ENCODE data around the gene POU5F1. TPM values are rescaled to one million over a fixed set of nuclear protein-coding genes. Genes with fewer than 3 reads are reported as not detected.
A peak's percentile ranks its signal among the peaks of the same experiment; 100 is the strongest.

Gene POU5F1
- total RNA-seq, 1 donor from 2014 or later: 0.69 TPM

DNA sequence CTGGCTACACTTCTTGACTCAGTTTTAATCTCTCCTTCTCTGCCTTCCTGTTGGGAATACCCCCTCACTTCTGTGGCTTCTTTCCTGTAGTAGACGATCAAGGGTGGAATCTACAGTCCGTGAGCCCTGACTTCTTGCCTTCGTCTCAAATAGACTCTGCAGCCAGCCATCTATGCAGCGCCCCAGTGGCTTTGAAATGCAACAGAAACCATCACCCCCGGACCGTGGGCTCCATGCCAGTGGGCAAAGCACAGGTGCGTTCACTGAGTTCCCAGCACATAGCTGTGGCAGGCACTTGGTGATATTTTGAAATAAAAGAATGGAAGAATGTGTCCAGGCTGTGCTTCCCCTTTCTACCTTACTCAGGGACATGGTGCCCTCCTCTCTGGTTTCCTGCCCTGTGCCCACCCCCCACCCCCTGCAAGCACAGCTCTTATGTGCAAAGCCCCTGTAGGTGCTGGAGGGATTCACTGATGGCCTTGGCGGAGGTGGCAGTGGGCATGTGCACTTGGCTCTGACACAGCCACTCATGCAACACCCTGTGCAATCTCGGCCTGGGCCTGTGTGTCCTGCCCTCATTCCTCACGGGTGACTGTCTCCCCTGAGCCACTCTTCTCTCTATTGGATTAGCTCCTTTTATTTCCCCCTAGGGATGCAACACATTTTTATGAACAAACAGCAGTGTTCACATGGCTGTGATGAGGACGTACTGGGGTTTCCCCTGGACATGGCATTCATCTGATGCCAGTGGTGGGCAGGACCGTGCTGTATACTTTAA lies 44.7 kb downstream of the POU5F1 start:
- Histone ChIP-seq H3K9me3 (replicated peaks) (no peaks in the 10 kb centered on the region), H3K27ac (replicated peaks) (peak overlapping the region; percentile 72), H3K4me3 (no peak overlapping the region), H3K27me3 (ENCODE audit: low read depth) (no peaks in the 10 kb centered on the region), H3K36me3 (no peaks in the 10 kb centered on the region), H3K4me1 (peaks cover 46% of the 10 kb centered on the region)
- TF ChIP-seq, protein P1, sequence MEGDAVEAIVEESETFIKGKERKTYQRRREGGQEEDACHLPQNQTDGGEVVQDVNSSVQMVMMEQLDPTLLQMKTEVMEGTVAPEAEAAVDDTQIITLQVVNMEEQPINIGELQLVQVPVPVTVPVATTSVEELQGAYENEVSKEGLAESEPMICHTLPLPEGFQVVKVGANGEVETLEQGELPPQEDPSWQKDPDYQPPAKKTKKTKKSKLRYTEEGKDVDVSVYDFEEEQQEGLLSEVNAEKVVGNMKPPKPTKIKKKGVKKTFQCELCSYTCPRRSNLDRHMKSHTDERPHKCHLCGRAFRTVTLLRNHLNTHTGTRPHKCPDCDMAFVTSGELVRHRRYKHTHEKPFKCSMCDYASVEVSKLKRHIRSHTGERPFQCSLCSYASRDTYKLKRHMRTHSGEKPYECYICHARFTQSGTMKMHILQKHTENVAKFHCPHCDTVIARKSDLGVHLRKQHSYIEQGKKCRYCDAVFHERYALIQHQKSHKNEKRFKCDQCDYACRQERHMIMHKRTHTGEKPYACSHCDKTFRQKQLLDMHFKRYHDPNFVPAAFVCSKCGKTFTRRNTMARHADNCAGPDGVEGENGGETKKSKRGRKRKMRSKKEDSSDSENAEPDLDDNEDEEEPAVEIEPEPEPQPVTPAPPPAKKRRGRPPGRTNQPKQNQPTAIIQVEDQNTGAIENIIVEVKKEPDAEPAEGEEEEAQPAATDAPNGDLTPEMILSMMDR (IDR thresholded peaks at IDR 0.05; ENCODE audit: borderline replicate concordance): no peak
- intact Hi-C loops (cut with micrococcal nuclease): no loop called here
- peak; percentile 36 for DNase-seq

DNA sequence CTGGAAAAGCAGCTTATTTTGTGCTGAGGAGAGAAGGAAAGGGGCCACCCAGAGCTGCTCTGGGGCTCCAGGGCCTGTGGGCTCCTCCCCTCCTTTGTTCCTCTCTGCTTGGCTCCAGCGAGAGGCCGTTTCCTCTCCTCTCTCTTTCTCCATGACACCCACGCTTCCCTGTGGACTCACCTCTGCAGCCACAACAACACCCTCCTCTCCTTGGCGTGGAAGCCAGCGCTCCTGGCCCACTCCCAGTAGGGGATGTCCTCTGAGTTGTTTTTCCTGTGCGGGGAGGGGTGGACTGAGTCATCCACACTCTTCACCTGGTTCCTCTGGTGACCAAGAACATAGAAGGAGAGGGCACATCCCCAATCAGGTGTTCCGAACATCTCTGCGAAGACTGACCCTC lies 45.3 kb downstream of the POU5F1 start:
- Histone ChIP-seq H3K27me3 (ENCODE audit: low read depth) (no peaks in the 10 kb centered on the region), H3K27ac (replicated peaks) (peak overlapping the region; percentile 72), H3K36me3 (no peaks in the 10 kb centered on the region), H3K9me3 (replicated peaks) (no peaks in the 10 kb centered on the region), H3K4me1 (peaks cover 46% of the 10 kb centered on the region), H3K4me3 (no peak overlapping the region)
- TF ChIP-seq, protein P1 (IDR thresholded peaks at IDR 0.05; ENCODE audit: borderline replicate concordance): no peak
- intact Hi-C loops (cut with micrococcal nuclease): no loop called here
- peak; percentile 44 for DNase-seq

DNA sequence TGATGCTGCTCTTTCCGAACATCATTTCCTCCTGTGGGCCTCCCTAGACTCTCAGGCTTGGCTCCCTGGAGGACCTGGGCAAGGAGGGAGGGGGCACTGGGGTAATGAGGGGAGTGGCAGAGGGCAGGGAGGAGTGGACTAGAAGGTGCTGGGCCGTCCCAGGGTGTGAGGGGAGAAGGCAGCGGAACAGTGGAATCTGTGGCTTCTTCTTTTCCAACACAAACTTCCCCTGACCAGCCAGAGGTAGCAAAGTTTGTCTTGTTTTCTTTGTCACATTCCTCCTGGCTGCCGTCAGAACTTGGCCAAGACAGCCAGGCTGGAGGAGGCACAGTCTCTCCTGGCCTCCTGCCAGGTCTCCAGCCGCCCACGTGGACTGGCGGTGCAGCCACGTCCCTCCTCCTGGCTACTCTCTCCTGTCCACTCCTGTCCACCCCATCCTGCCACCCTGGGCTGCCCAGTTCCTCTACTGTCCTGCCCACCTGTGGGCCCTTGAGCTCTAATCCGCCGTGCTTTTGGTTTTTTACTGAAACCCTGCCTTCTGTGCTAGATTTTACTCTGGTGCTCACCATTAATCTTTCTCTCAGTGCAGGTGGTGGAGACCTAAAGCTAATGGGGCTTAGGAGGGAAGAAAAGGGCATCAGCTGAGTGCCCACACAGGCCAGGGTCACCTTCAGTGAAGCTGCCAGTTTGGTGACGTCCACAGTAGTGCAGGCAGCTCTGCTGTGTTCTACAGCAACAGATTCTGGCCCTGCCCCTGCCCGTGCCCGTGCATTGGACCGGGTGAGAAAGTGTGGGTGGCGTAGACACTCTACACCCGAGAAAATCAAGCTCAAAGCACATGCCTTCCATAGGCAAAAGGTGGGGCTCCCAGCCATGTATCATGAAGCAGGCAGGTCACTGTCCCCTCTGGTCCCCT lies 47.4 kb downstream of the POU5F1 start:
- Histone ChIP-seq H3K9me3 (replicated peaks) (no peaks in the 10 kb centered on the region), H3K27me3 (ENCODE audit: low read depth) (no peaks in the 10 kb centered on the region), H3K4me1 (peaks cover 49% of the 10 kb centered on the region), H3K27ac (replicated peaks) (peak overlapping the region; percentile 85), H3K36me3 (no peaks in the 10 kb centered on the region), H3K4me3 (no peak overlapping the region)
- peak; percentile 54 for DNase-seq
- TF ChIP-seq, protein P1 (IDR thresholded peaks at IDR 0.05; ENCODE audit: borderline replicate concordance): no peak
- intact Hi-C loops (cut with micrococcal nuclease): no loop called here

DNA sequence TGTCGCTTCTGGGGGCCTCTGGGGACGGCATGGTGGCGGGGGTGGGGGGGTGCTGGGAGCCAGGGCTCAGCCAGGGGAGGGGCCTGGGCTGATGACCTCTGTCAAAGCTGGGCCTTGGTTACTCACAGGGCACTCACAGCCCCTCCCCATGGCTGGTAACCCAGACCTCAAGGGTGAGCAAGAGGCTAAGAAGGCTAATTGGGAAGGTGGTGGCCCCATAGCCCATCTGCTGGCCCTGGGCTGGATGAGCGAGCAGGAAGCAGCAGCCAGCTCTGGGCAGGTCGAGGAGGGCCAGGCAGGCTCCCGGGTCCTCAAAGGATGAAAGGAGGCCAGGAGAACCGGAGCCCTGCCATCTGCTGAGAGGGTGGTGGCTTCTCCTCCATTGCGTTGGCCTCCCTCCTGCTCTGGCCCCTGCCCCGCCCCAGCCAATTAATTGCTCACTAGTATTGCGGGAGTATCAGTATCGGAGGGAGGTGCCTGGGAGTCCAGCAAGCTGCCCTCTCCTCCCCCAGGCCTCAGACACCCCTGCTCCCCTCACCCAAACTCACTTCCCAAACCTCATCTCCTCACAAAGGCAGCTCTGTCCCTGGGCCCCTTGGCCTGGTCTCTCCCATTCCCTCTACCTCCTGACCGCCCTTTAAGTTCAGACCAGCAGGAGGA lies 49.2 kb downstream of the POU5F1 start:
- DNase-seq: no peak
- Histone ChIP-seq H3K9me3 (replicated peaks) (no peaks in the 10 kb centered on the region), H3K4me3 (no peak overlapping the region), H3K36me3 (no peaks in the 10 kb centered on the region), H3K27ac (replicated peaks) (no peak overlapping the region), H3K27me3 (ENCODE audit: low read depth) (no peaks in the 10 kb centered on the region), H3K4me1 (peaks cover 53% of the 10 kb centered on the region)
- intact Hi-C loops (cut with micrococcal nuclease): no loop called here
- TF ChIP-seq, protein P1 (IDR thresholded peaks at IDR 0.05; ENCODE audit: borderline replicate concordance): no peak

DNA sequence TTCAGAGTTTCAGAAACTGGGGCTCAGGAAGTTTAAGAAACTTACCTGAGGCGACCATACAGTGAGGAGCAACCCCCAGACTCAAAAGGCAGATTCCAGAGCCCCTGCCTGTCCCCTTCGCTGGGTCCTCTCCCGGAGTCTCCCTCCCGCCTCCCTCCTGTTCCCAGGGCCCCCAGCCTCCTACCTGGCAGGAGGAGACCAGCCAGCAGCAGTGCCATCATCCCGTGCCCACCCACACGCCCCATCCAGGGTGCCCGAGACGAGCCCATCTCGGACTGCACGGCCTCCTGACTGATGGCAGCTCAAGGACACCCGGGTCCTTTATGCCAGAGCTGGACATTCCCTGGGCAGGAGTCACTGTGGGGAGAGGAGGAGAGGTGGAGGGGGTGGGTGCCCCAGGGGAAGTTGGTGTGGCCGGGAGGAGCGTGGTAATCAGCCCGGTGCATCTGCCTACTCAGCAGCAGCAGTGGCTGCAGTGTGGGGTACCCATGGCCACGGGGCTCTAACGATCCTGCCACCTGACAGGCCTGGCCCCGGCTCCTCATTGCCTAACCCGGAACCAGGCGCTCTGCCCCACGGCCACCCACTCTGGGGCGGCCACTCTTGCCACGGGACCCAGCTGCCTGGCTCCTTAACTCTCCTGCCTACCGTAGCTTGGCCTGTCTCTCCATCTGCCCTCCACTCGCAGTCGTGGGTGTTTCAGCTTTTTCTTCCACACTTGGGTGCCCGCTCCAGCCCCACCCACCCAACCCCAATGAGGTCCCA lies 50.1 kb downstream of the POU5F1 start, which contains the start of gene CDSN:
Gene CDSN (minus strand): TSS at position 296 of the 765 bp plus-strand sequence. CDS start 27 bp downstream, at position 269.
- Histone ChIP-seq H3K9me3 (replicated peaks) (no peaks in the 10 kb centered on the region), H3K36me3 (no peaks in the 10 kb centered on the region), H3K4me1 (peaks cover 53% of the 10 kb centered on the region), H3K27ac (replicated peaks) (no peak within 1 kb of the TSS), H3K4me3 (no peak within 1 kb of the TSS), H3K27me3 (ENCODE audit: low read depth) (no peaks in the 10 kb centered on the region)
- DNase-seq: no peak
- TF ChIP-seq, protein P1 (IDR thresholded peaks at IDR 0.05; ENCODE audit: borderline replicate concordance): no peak
- intact Hi-C loops (cut with micrococcal nuclease): no loop called here
